ENCODE results near the gene TPMT. TPM values are rescaled to one million over a fixed set of nuclear protein-coding genes. Genes with fewer than 3 reads are reported as not detected.

TPMT gene
- total RNA-seq, 1 experiment from 2014 or later = 13.3 TPM

DNA sequence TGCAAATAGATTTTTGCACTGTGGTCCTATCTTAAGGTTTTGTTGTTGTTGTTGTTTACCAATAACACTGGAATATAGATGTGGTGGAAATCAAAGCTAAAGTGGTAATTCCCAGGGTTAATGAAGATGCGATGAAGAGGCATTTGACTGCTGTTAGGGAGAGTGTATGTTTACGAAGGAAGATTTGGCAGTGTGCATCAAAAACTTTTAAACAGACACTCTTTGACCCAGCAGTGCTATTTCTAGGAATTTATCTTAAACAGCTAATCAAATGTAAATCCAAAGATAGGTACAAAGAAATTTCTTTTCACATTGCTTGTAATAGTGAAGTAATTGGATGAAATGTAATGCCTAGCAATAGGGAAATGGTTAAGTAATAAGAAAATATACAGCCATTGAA lies 34.3 kb upstream of the TPMT start:
- Mint-ChIP-seq H3K9me3 (no peaks in the 10 kb centered on the region), H3K4me1 (peaks cover 31 to 33% of the 10 kb centered on the region in 2 experiments), H3K36me3 (ENCODE audit: insufficient read depth in 1 of 3, low read depth in 3 of 3) (peaks cover 0 to 5% (median 0%) of the 10 kb centered on the region in 3 experiments; a peak in 3 of 7 replicates), H3K27ac (no peak overlapping the region), H3K4me3 (no peak overlapping the region), H3K27me3 (ENCODE audit: low read depth) (no peaks in the 10 kb centered on the region)
- H3K18ac ChIP-seq (ENCODE audit: insufficient read length, low read depth, low read length) = no peak overlapping the region
- no peak overlapping the region for H2BK5ac ChIP-seq (ENCODE audit: insufficient read length, low read length)
- H3K4ac ChIP-seq (ENCODE audit: low read depth, low read length) = no peak overlapping the region
- H3K4me2 ChIP-seq (ENCODE audit: insufficient read depth, insufficient read length, low read length) = no peak overlapping the region
- H3K23me2 ChIP-seq (ENCODE audit: insufficient read length, low read depth, low read length, poor library complexity, severe bottlenecking) = no peaks in the 10 kb centered on the region
- no peak overlapping the region for H3K9ac ChIP-seq (ENCODE audit: extremely low read depth, insufficient read length, low read length)
- no peak overlapping the region for H2BK15ac ChIP-seq (ENCODE audit: low read depth, low read length)
- no peaks in the 10 kb centered on the region for H4K20me1 ChIP-seq (ENCODE audit: control insufficient read depth, insufficient read depth, insufficient read length)
- H2BK20ac ChIP-seq (ENCODE audit: low read depth, low read length, poor library complexity, severe bottlenecking) = no peak overlapping the region
- H3K79me2 ChIP-seq (ENCODE audit: insufficient read depth, low read length) = no peaks in the 10 kb centered on the region
- no peaks in the 10 kb centered on the region for H3K27me3 ChIP-seq (ENCODE audit: insufficient read depth, low read length)
- H4K8ac ChIP-seq (replicated peaks; ENCODE audit: insufficient read length, low read depth, low read length) = no peak overlapping the region
- H2AK5ac ChIP-seq (ENCODE audit: insufficient read length, low read length) = no peak overlapping the region
- no peak overlapping the region for H3T11ph ChIP-seq (ENCODE audit: low read length)
- no peak overlapping the region for H2AFZ ChIP-seq (ENCODE audit: low read length)
- no peaks in the 10 kb centered on the region for H3K79me1 ChIP-seq (ENCODE audit: insufficient read depth, low read depth, low read length, poor library complexity, severe bottlenecking)
- H2BK12ac ChIP-seq (ENCODE audit: insufficient read length, low read depth, low read length) = no peak overlapping the region
- H2BK120ac ChIP-seq (ENCODE audit: low read depth, low read length, poor library complexity, severe bottlenecking) = no peak overlapping the region
- H4K5ac ChIP-seq (ENCODE audit: insufficient read length, low read depth, low read length) = no peak overlapping the region
- no peak for DNase-seq
- H4K91ac ChIP-seq (ENCODE audit: insufficient read length, low read depth, low read length) = no peak overlapping the region
- H3K23ac ChIP-seq (ENCODE audit: insufficient read length, low read depth, low read length) = no peak overlapping the region
- no peak for TF ChIP-seq CTCF (conservative IDR thresholded peaks at IDR 0.05)
- no peaks in the 10 kb centered on the region for H3K9me3 ChIP-seq (ENCODE audit: control insufficient read depth, low read depth, low read length)
- peaks cover 7% of the 10 kb centered on the region; the same call in 1 of the 2 replicates for H3K4me1 ChIP-seq (ENCODE audit: insufficient read depth, low read length)
- WGBS (ENCODE audit: extremely low coverage, insufficient read length, low lambda C conversion rate) = no CpG with 5 or more reads among the region's 2 CpGs
- H3K14ac ChIP-seq (ENCODE audit: insufficient read depth, low read length) = no peak overlapping the region
- no peak overlapping the region for H3K27ac ChIP-seq (ENCODE audit: insufficient read length, low read depth, low read length)
- H3K56ac ChIP-seq (ENCODE audit: insufficient read length, low read depth, low read length) = no peak overlapping the region
